Activated CD4-positive, alpha-beta T cell treated with anti-CD3 and anti-CD28 coated beads, Interleukin-10, Interleukin-2, amounts not matched to agents 100 ng/mL and 50 ng/mL, durations not matched to agents 16 hours and 8 hours (primary cell): ENCODE results near the gene RNF126.
"Not testable (repeated sequence)": the region's sequence is repeated elsewhere in the genome, so short reads cannot be mapped to it uniquely, and the experiment has no call there.

ENCODE experiments used
- DNase-seq: peaks from one replicate; pipeline ENCODE4 v3.0.0-alpha.2; 2020

Gene RNF126

GRCh38 chr19:685454-685931 lies 22.5 kb upstream of the RNF126 start:
- DNase-seq, result no peak

GRCh38 chr19:682678-683320 lies 19.8 kb upstream of the RNF126 start:
- DNase-seq, result no peak

GRCh38 chr19:681029-682019 lies 18.3 kb upstream of the RNF126 start:
- peak; percentile 97 for DNase-seq

GRCh38 chr19:680287-681028 lies 17.4 kb upstream of the RNF126 start:
- peak; percentile 100 for DNase-seq

GRCh38 chr19:679418-680286 lies 16.6 kb upstream of the RNF126 start:
- DNase-seq, result peak; percentile 54

- DNase-seq, result no peak
Observed at GRCh38 chr19:678791-679388, 15.9 kb upstream of the RNF126 start.

GRCh38 chr19:677601-678436 lies 14.8 kb upstream of the RNF126 start:
- no peak for DNase-seq

GRCh38 chr19:677201-677600 lies 14.2 kb upstream of the RNF126 start:
- no peak for DNase-seq

- DNase-seq, result no peak
Observed at GRCh38 chr19:676339-677105, 13.5 kb upstream of the RNF126 start, which contains the start of gene FSTL3. FSTL3 (plus strand) TSS chr19:676392; CDS start chr19:676424, 32 bp downstream.

- no peak for DNase-seq
Observed at GRCh38 chr19:676007-676338, 13.0 kb upstream of the RNF126 start.

GRCh38 chr19:674282-675151 lies 11.5 kb upstream of the RNF126 start:
- DNase-seq, result no peak

- no peak for DNase-seq
Observed at GRCh38 chr19:670609-671075, 7.6 kb upstream of the RNF126 start.

GRCh38 chr19:668675-669434 lies 5.8 kb upstream of the RNF126 start:
- DNase-seq, result not testable (repeated sequence)

- DNase-seq, result not testable (repeated sequence)
Observed at GRCh38 chr19:666985-667573, 4.1 kb upstream of the RNF126 start.

- DNase-seq, result peak; percentile 83
Observed at GRCh38 chr19:664913-665443, 2.0 kb upstream of the RNF126 start.

GRCh38 chr19:663682-664117 lies 686 bp upstream of the RNF126 start:
- DNase-seq, result no peak
